DND-41 (cell line): ENCODE data around the gene RALGDS.

Experiments used
- ATAC-seq: fragments of 200-7000 bp; cut with Tn5 transposase; 3 replicates; pipeline ENCODE4 v1.9.1; 2021; ENCODE audit warnings: low read depth; ENCODE audit not compliant: insufficient read depth
- DNase-seq: peaks from one replicate; pipeline ENCODE4 v3.0.0-alpha.2; 2020
- H2AFZ ChIP-seq: 2 replicates; pipeline ENCODE4 v1.6.0; 2012; ENCODE audit warnings: low read depth, low read length
- H3K27ac ChIP-seq: 2 replicates; pipeline ENCODE4 v1.5.1; 2012; ENCODE audit warnings: low read length, inconsistent platforms
- H3K27me3 ChIP-seq: fragments of 200-600 bp; sonication (generic); 2 replicates; pipeline ENCODE4 v1.6.0; 2012; ENCODE audit warnings: low read length, mild to moderate bottlenecking, inconsistent platforms; ENCODE audit not compliant: insufficient read depth, poor library complexity
- H3K36me3 ChIP-seq: 2 replicates; pipeline ENCODE4 v1.5.1; 2012; ENCODE audit warnings: low read length, inconsistent platforms; ENCODE audit not compliant: insufficient read depth
- H3K4me1 ChIP-seq: 2 replicates; pipeline ENCODE4 v1.5.1; 2012; ENCODE audit warnings: mild to moderate bottlenecking, low read length; ENCODE audit not compliant: insufficient read depth
- H3K4me2 ChIP-seq: 2 replicates; pipeline ENCODE4 v1.6.0; 2012; ENCODE audit warnings: mild to moderate bottlenecking, moderate library complexity, low read length, inconsistent platforms; ENCODE audit not compliant: insufficient read depth
- H3K4me3 ChIP-seq, 2 experiments: fragments of 200-600 bp in 1 of 2; shearing (Covaris generic) in 1 of 2; 2 replicates each; pipeline ENCODE4 v1.5.1; 2012 to 2016; ENCODE audit warnings: inconsistent platforms in 2 of 2, low read length in 2 of 2, mild to moderate bottlenecking in 2 of 2, low read depth in 1 of 2, moderate library complexity in 1 of 2
- H3K79me2 ChIP-seq: 2 replicates; pipeline ENCODE4 v1.6.0; 2012; ENCODE audit warnings: low read length, inconsistent platforms; ENCODE audit not compliant: insufficient read depth
- H3K9ac ChIP-seq: 2 replicates; pipeline ENCODE4 v1.6.0; 2012; ENCODE audit warnings: low read depth, mild to moderate bottlenecking, inconsistent platforms, low read length, moderate library complexity
- H3K9me3 ChIP-seq: 2 replicates; pipeline ENCODE4 v1.5.1; 2012; ENCODE audit warnings: low read length, moderate library complexity, mild to moderate bottlenecking, inconsistent platforms; ENCODE audit not compliant: insufficient read depth, severe bottlenecking
- H4K20me1 ChIP-seq: 2 replicates; pipeline ENCODE4 v1.6.0; 2012; ENCODE audit warnings: low read length; ENCODE audit not compliant: insufficient read depth
- CTCF ChIP-seq: IDR thresholded peaks from 2 replicates; pipeline ENCODE4 v1.5.1; 2012; ENCODE audit warnings: borderline replicate concordance, low read length, moderate library complexity, mild to moderate bottlenecking; ENCODE audit not compliant: poor library complexity, severe bottlenecking; ENCODE audit errors: extremely low read depth
- EZH2 ChIP-seq: IDR thresholded peaks from 3 replicates; pipeline ENCODE4 v1.6.1; 2012; ENCODE audit warnings: borderline replicate concordance, low read depth, mild to moderate bottlenecking, moderate library complexity, low read length, inconsistent platforms; ENCODE audit not compliant: severe bottlenecking

RALGDS gene

GRCh38 chr9:133051966-133052539, 69.0 kb downstream of the RALGDS start:
- Histone ChIP-seq H3K9ac (no peak overlapping the region), H3K9me3 (no peaks in the 10 kb centered on the region), H3K4me3 (no peak overlapping the region), H3K36me3 (peaks cover 88% of the 10 kb centered on the region), H3K27me3 (no peaks in the 10 kb centered on the region), H3K79me2 (no peaks in the 10 kb centered on the region), H3K27ac (no peak overlapping the region), H3K4me2 (no peak overlapping the region), H2AFZ (no peak overlapping the region), H4K20me1 (peaks cover 11% of the 10 kb centered on the region), H3K4me1 (no peaks in the 10 kb centered on the region)
- TF ChIP-seq CTCF = no peak
- TF ChIP-seq EZH2 = no peak
- no peak for ATAC-seq
- no peak for DNase-seq

- no peak for DNase-seq
- peaks cover 11% of the 10 kb centered on the region for H4K20me1 ChIP-seq
Observed at GRCh38 chr9:133051281-133051900, 69.6 kb downstream of the RALGDS start.

GRCh38 chr9:133050781-133051180, 70.3 kb downstream of the RALGDS start:
- no peak for DNase-seq
- no peaks in the 10 kb centered on the region for H3K27me3 ChIP-seq
- H3K4me2 ChIP-seq = no peak overlapping the region
- H4K20me1 ChIP-seq = peaks cover 11% of the 10 kb centered on the region
- H3K79me2 ChIP-seq = no peaks in the 10 kb centered on the region
- no peaks in the 10 kb centered on the region for H3K4me1 ChIP-seq
- no peak for ATAC-seq
- no peak overlapping the region for H3K27ac ChIP-seq
- H3K36me3 ChIP-seq = peaks cover 88% of the 10 kb centered on the region
- H3K9ac ChIP-seq = no peak overlapping the region
- no peak overlapping the region for H3K4me3 ChIP-seq
- TF ChIP-seq CTCF (no peak), EZH2 (no peak)
- no peaks in the 10 kb centered on the region for H3K9me3 ChIP-seq
- no peak overlapping the region for H2AFZ ChIP-seq

More at GRCh38 chr9:133051281-133051900, 69.6 kb downstream of the RALGDS start:
- Histone ChIP-seq H3K9ac (no peak overlapping the region), H3K27me3 (no peaks in the 10 kb centered on the region), H3K79me2 (no peaks in the 10 kb centered on the region), H3K4me2 (no peak overlapping the region), H3K9me3 (no peaks in the 10 kb centered on the region), H3K27ac (no peak overlapping the region), H3K36me3 (peaks cover 88% of the 10 kb centered on the region), H3K4me1 (no peaks in the 10 kb centered on the region), H3K4me3 (no peak overlapping the region), H2AFZ (no peak overlapping the region)
- no peak for ATAC-seq
- TF ChIP-seq CTCF = no peak
- no peak for TF ChIP-seq EZH2
